GM23338 (cell line): ENCODE data around the gene AFTPH. TPM values are rescaled to one million over a fixed set of nuclear protein-coding genes. Genes with fewer than 3 reads are reported as not detected.

Experiments
- ATAC-seq: fragments of 200-7000 bp; cut with Tn5 transposase; 3 replicates; pipeline ENCODE4 v1.9.1; 2020
- DNase-seq: peaks from one replicate; pipeline ENCODE4 v3.0.0-alpha.2; 2015; ENCODE audit warnings: low spot score
- H2AFZ ChIP-seq: fragments of 200-600 bp; sonication (generic); 2 replicates; pipeline ENCODE4 v1.8.0; 2016; ENCODE audit warnings: antibody characterized with exemption, mild to moderate bottlenecking, moderate library complexity
- H3F3A ChIP-seq: fragments of 200-600 bp; sonication (generic); replicated peaks from 2 replicates; pipeline ENCODE4 v1.8.0; 2017; ENCODE audit warnings: antibody characterized with exemption, mixed run types, low read depth
- H3K27ac ChIP-seq: fragments of 200-600 bp; sonication (generic); 2 replicates; pipeline ENCODE4 v1.6.1; 2016; ENCODE audit warnings: low read depth
- H3K27me3 ChIP-seq: fragments of 200-600 bp; sonication (generic); 2 replicates; pipeline ENCODE4 v1.8.0; 2016; ENCODE audit warnings: mild to moderate bottlenecking, mixed run types, moderate library complexity; ENCODE audit not compliant: insufficient read depth
- H3K36me3 ChIP-seq: fragments of 200-600 bp; sonication (generic); 2 replicates; pipeline ENCODE4 v1.8.0; 2016; ENCODE audit warnings: mild to moderate bottlenecking; ENCODE audit not compliant: insufficient read depth
- H3K4me1 ChIP-seq: fragments of 200-600 bp; sonication (generic); 2 replicates; pipeline ENCODE4 v1.8.0; 2016; ENCODE audit warnings: mild to moderate bottlenecking, moderate library complexity; ENCODE audit not compliant: insufficient read depth
- H3K4me2 ChIP-seq: fragments of 200-600 bp; sonication (generic); 2 replicates; pipeline ENCODE4 v1.7.1; 2017; ENCODE audit warnings: mixed run types
- H3K4me3 ChIP-seq: fragments of 200-600 bp; sonication (generic); 2 replicates; pipeline ENCODE4 v1.6.1; 2016; ENCODE audit warnings: mixed run types
- H3K79me2 ChIP-seq: fragments of 200-600 bp; sonication (generic); replicated peaks from 2 replicates; pipeline ENCODE4 v1.8.0; 2017; ENCODE audit warnings: mild to moderate bottlenecking; ENCODE audit not compliant: insufficient read depth
- H3K9me2 ChIP-seq: fragments of 200-600 bp; sonication (generic); 2 replicates; pipeline ENCODE4 v1.8.0; 2017; ENCODE audit not compliant: insufficient read depth
- H4K20me1 ChIP-seq: fragments of 200-600 bp; sonication (generic); replicated peaks from 2 replicates; pipeline ENCODE4 v1.8.0; 2017; ENCODE audit warnings: mild to moderate bottlenecking; ENCODE audit not compliant: insufficient read depth
- H3K27ac Mint-ChIP-seq: 2 replicates; pipeline ENCODE4 v1.8.0; 2020; ENCODE audit warnings: inconsistent platforms, mild to moderate bottlenecking, moderate library complexity, mixed read lengths
- H3K27me3 Mint-ChIP-seq: 3 replicates; pipeline ENCODE4 v1.8.0; 2022; ENCODE audit warnings: low read depth, mild to moderate bottlenecking, moderate library complexity, mixed read lengths, inconsistent platforms; ENCODE audit not compliant: insufficient read depth, poor library complexity
- H3K36me3 Mint-ChIP-seq: 3 replicates; pipeline ENCODE4 v1.8.0; 2021; ENCODE audit warnings: low read depth, mild to moderate bottlenecking, inconsistent platforms, moderate library complexity, mixed read lengths
- H3K4me1 Mint-ChIP-seq: 3 replicates; pipeline ENCODE4 v1.8.0; 2020; ENCODE audit warnings: mild to moderate bottlenecking, inconsistent platforms, mixed read lengths
- H3K4me3 Mint-ChIP-seq: 3 replicates; pipeline ENCODE4 v1.8.0; 2021; ENCODE audit warnings: moderate library complexity, mild to moderate bottlenecking, inconsistent platforms, mixed read lengths
- H3K9me3 Mint-ChIP-seq: 3 replicates; pipeline ENCODE4 v1.8.0; 2020; ENCODE audit warnings: moderate library complexity, mild to moderate bottlenecking, inconsistent platforms, mixed read lengths
- CREB1 ChIP-seq: fragments of 250-450 bp; sonication (Bioruptor Pico); IDR thresholded peaks from 2 replicates; pipeline ENCODE4 v1.5.0; 2020; ENCODE audit warnings: low read depth, mild to moderate bottlenecking, moderate library complexity
- POLR2AphosphoS5 ChIP-seq: IDR thresholded peaks from 2 replicates; pipeline ENCODE4 v1.6.1; 2016; ENCODE audit warnings: antibody characterized with exemption, low read depth
- REST ChIP-seq: IDR thresholded peaks from one replicate; pipeline ENCODE4 v1.6.1; 2018; ENCODE audit warnings: antibody characterized with exemption; ENCODE audit not compliant: unreplicated experiment
- ZNF114 ChIP-seq: fragments of 250-450 bp; sonication (Bioruptor Pico); IDR thresholded peaks from 2 replicates; pipeline ENCODE4 v1.5.0; 2020; ENCODE audit warnings: mild to moderate bottlenecking, moderate library complexity
- ZNF331 ChIP-seq: fragments of 250-450 bp; sonication (Bioruptor Pico); IDR thresholded peaks from 2 replicates; pipeline ENCODE4 v1.5.0; 2020; ENCODE audit warnings: low read depth, mild to moderate bottlenecking, moderate library complexity
- ZNF462 ChIP-seq: fragments of 250-450 bp; sonication (Bioruptor Pico); IDR thresholded peaks from 2 replicates; pipeline ENCODE4 v1.5.0; 2020; ENCODE audit warnings: mild to moderate bottlenecking, moderate library complexity
- polyA plus RNA-seq: library from polyadenylated mRNA; unstranded; fragments of >200 nt; fragmentation: Nextera tagmentation; extraction: Ambion mirVana; gene quantifications from 2 replicates; pipeline ENCODE4 v1.2.1, GENCODE V29; 2016
- total RNA-seq: library from RNA; depleted of rRNA; stranded (reverse); fragments of >200 nt; shearing (Covaris generic); gene quantifications from 2 replicates; pipeline ENCODE4 v1.2.3, GENCODE V29; 2014

Gene AFTPH
- total and polyA plus RNA-seq, 2 experiments from 2014 or later = 14.9 to 20.6 TPM

- TF ChIP-seq ZNF462 (CRISPR knock-in tag) = no peak
Observed at GRCh38 chr2:64630752-64631151, 106.6 kb downstream of the AFTPH start (continued).

- ATAC-seq = no peak
- TF ChIP-seq ZNF331 (CRISPR knock-in tag) = no peak
- TF ChIP-seq CREB1 (CRISPR knock-in tag) = no peak
- TF ChIP-seq REST = no peak
- no peak for TF ChIP-seq POLR2AphosphoS5
- no peak for TF ChIP-seq ZNF462 (CRISPR knock-in tag)
- no peak for TF ChIP-seq ZNF114 (CRISPR knock-in tag)
Observed at GRCh38 chr2:64631771-64632170, 107.6 kb downstream of the AFTPH start.

More at GRCh38 chr2:64631771-64632170, 107.6 kb downstream of the AFTPH start:
- no peaks in the 10 kb centered on the region for H3K27me3 ChIP-seq
- no peaks in the 10 kb centered on the region for H3K36me3 ChIP-seq
- H3K4me1 ChIP-seq = peaks cover 19% of the 10 kb centered on the region
- Mint-ChIP-seq H3K27me3 (peaks cover 5% of the 10 kb centered on the region), H3K4me1 (peaks cover 25% of the 10 kb centered on the region), H3K9me3 (no peaks in the 10 kb centered on the region), H3K27ac (no peak overlapping the region), H3K4me3 (no peak overlapping the region), H3K36me3 (peaks cover 15% of the 10 kb centered on the region)
- no peak overlapping the region for H2AFZ ChIP-seq
- H3K27ac ChIP-seq = no peak overlapping the region
- no peak for DNase-seq
- H3F3A ChIP-seq = no peaks in the 10 kb centered on the region
- no peaks in the 10 kb centered on the region for H3K9me2 ChIP-seq
- no peaks in the 10 kb centered on the region; the same call in 1 of the 2 replicates for H3K79me2 ChIP-seq
- no peak overlapping the region for H3K4me2 ChIP-seq
- no peak overlapping the region for H3K4me3 ChIP-seq
- H4K20me1 ChIP-seq = peaks cover 7% of the 10 kb centered on the region; the same call in 1 of the 2 replicates
